Measurements from ENCODE around the gene CYP19A1.
"Not testable (repeated sequence)": the region's sequence is repeated elsewhere in the genome, so short reads cannot be mapped to it uniquely, and the experiment has no call there.

CYP19A1 gene

DNA sequence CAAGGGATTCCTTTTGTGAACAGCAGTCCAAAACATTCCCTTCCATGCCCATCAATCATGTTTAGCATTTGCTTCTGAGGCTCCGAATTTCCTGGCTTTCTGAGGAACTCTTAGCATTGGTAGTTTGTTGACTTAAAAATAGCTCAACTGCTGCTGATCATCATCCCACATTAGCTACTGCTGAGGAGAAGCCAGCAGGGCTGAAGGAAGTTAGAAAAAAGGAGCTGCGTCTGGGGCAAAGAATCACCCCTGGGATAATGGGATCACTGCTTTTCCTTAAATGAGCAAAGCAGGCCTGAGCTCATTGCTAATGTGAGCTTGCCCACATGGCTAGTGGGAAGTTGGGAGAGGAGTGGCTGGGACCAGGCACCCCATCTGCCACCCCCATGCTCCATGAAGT lies 39.8 kb downstream of the CYP19A1 start:
- DNase-seq (ENCODE audit: low spot score), result no peak

DNA sequence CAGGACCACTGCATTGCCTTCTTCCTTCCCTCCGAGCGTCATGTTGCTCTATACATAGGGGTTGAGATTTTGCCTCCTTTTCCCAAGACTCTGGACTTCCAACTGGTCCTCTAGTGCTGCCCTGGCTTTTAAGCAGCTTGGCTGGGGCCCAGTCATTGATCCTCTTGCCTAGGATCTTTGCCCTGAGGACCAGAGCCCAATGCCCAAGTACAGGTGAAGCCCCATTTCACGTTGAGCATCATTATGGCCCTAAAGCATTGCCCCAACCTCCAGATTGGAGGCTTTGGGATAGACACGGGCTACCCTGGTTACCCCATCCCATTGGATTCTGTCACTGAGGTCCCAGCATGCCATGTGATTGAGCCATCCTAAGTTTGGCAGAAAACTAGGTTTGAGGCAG lies 47.7 kb downstream of the CYP19A1 start:
- no peak for DNase-seq (ENCODE audit: low spot score)

DNA sequence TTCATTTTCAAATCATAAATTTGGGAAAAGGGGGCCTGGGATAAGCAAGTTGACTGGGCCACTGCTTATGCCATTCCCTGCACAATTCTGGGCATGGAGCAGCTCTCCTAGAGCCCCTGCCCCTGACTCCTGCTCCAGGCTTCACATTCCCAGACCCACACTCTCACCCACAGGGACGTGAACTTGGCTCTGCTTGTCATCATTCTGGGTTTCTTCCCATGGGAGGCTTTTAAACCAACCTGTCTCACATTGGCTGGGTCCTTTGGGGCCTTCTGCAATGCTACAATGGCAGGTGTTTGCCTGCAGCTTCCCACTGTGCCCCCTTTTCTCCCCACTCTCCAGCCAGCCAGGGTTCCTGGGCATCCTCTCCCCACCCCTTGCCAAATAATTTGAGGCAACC lies 49.1 kb downstream of the CYP19A1 start:
- no peak for DNase-seq (ENCODE audit: low spot score)

DNA sequence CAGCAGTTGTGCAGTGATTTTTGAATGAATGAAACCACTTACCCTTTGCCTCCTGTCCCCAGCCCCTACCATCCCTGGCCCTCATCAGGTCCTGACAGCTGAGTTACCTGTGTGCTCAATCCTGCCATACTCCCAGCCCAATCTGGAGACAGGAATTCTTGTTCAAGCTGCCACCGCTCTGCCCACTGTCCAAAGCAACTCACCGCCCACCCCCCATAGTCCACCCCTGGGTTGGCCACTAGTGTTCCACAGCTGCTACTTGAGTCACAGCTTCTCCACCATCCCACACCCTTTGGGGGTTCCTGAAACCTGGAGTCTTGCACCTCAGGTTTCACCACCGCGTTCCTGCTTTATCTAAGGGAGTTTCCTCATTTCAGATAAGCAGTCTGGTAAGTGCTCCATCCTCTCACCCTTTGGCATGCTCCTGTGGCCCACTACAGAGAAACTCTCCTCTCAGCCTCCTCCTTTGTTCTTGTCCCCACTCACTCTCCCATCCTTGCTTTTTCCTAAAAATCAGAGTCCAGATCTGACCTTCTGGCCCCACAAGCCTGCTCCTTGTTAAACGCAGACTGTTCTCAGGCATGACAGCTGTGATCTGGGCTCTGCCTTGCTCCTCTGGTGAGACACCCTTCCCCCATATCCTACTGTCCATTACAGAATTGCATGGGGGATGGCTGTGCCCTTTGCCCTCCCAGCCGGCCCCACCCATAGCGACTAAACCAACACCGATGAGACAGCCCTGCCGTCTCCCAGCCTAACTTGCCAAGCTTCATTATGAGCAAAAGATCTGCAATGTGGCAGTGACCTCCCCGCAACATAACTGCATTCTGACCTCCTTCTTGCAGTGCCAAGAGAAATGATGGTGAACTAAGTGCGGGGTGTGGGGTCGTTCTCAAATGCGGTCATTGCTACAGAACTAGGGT lies 50.0 kb downstream of the CYP19A1 start:
- no peak for DNase-seq (ENCODE audit: low spot score)

DNA sequence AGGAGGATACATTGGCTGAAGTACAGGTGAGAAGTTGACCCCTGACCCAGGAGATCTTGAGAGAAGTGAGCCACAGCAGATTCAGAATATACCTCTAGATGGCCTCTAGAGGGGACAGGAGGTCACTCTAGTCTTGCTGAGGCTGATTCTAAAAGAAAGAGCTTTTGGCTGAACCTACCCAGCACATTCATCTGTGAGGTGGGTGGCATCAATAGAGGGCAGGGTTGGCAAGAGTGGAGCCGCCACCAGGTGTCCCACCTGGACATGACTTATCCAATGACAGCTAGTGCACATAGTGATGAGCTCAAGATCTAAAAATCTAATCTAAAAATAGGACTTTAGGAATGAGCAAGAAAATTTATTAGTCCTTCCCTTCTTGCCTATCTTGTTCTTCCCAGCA lies 51.6 kb downstream of the CYP19A1 start:
- no peak for DNase-seq (ENCODE audit: low spot score)

DNA sequence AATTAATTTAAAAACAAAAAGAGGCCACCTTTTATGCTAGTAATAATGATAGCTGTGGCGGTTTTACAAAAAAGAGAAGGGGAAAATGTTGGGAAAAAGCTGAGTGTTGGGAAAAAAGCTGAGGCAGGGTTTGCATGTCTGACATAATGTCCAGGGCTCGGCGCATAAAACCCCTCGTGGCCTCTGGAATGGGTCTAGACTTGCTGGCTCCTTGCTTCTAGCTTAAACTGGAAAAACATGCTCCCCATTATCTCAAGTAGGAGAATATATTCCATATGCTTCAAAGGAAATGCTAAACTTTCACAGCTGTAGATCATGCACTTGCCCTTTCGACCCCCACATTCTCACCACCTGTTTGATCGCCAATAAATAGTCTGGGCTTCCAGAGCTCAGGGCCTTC lies 53.0 kb downstream of the CYP19A1 start:
- DNase-seq (ENCODE audit: low spot score), result no peak

DNA sequence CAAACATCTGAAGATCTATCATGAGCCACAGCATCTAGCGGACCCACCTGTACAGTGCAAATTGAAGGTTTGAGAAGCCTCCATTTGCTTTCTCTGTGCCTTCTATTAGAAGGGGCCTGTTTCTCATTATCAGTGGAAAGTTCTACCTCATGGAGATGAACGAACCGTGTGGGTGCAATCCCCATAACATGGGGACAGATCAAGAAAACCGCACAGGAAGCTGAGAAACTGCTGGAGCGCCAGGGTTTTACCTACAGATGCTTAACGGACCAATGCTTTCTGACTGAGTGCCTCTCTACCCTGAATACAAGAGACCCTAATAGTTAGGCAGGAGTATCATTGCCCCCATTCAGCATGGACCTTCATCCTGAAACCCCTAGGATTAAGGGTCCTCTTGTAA lies 53.5 kb downstream of the CYP19A1 start:
- DNase-seq (ENCODE audit: low spot score), result no peak

DNA sequence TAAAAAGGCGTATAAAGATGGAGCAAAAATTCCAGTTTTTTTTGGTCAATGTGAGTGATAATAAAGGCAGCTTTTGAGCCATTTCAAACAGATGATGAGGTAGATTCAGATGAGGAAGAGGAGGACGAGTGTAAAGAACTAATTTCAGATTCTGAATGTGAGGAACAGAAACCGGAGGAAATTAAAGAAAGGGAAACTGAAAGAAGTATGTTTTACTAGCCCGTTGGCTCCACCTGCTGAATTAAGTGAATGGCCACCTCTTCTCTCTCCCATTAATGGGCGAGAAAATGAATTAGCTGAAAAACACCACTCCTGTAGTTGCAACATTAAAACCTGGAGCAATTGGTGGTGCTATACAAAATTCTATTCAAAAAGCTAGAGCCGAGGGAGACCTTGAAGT lies 55.4 kb downstream of the CYP19A1 start:
- DNase-seq (ENCODE audit: low spot score), result no peak

DNA sequence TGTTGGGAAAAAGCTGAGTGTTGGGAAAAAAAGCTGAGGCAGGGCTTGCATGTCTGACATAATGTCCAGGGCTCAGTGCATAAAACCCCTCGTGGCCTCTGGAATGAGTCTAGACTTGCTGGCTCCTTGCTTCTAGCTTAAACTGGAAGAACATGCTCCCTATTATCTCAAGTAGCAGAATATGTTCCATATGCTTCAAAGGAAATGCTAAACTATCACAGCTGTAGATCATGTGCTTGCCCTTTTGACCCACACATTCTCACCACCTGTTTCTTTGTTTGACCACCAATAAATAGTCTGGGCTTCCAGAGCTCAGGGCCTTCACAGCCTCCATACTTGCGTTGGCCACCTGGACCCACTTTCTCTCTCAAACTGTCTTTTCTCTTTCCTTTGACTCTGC lies 56.2 kb downstream of the CYP19A1 start:
- not testable (repeated sequence) for DNase-seq (ENCODE audit: low spot score)

DNA sequence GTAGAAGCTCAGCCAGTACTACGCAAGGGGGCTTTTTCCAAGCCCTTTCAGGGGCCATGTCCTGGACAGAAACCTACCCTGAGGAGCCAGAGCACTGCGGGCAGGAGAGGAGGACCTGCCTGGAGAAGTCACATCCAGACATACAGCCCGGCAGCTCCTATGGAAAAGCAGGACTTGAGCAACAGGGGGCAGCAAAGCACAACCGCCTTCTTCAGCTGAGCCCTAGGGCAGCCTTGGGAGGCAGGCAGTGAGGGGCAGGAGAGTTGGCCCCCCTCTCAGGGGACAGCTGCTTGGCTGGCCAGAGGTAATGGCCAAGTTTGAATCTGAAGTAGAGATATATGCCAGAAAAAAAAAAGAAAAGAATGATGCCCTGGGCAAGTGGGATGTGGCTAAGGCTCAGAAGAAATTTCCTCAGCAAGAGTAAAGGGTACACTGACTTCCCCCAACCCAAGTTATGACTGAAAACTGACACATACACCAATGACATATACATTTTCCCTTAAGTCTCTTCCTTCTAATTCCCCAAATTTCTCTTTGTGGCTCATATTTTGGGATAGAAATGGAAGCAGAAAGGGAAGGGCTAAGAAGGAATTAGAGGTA lies 56.9 kb downstream of the CYP19A1 start:
- peak; percentile 62 for DNase-seq (ENCODE audit: low spot score)

DNA sequence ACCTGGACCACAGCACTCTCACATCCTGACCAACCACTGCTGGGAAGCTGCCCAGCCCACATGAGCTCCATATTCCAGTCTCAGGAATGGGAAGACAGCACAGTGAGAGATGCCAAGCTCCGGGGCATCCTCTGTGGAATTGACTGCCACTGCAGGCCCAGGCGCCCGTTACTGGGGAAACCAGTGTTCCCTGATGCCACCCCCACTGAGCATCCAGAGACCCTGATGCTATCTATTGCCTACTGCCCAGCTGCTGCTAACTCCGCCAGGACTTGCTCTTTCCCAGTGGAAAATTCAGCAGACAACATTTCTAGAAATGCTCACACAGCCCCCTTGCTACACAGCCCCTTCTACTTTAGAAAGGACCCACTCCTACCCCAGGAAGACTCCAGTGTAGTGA lies 57.6 kb downstream of the CYP19A1 start:
- DNase-seq (ENCODE audit: low spot score), result no peak

DNA sequence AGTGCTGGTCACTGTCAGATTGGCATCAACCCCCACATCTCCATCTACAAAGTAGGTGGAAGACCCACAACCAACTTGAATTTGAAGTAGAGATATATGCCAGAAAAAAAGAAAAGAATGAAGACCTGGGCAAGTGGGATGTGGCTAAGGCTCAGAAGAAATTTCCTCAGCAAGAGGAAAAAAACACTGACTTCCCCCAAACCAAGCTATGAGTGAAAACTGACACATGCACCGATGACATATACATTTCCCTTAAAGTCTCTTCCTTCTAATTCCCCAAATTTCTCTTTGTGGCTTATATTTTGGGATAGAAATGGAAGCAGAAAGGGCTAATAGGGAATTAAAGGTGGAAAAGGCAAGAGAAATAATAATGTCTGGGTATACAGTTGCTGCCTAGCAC lies 59.0 kb downstream of the CYP19A1 start:
- DNase-seq (ENCODE audit: low spot score), result no peak

DNA sequence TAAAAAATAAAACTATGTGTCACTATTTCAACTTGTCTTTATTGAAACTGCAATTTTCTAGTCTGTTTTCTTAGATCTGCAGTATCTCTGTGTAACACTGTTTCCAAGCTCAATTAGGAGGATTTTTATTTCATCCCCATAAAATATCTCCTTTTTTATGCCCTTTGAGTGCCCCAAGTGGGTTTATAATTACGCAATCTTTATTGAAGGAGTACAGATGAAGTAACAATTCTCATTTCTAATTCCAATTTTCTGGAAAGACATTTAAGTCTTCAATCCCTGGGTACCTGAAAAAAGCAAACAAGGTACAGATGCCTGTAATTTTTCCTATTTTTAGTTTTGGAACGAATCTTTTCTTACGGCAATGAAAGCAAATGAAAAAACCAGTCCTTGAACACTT lies 61.3 kb downstream of the CYP19A1 start:
- no peak for DNase-seq (ENCODE audit: low spot score)

DNA sequence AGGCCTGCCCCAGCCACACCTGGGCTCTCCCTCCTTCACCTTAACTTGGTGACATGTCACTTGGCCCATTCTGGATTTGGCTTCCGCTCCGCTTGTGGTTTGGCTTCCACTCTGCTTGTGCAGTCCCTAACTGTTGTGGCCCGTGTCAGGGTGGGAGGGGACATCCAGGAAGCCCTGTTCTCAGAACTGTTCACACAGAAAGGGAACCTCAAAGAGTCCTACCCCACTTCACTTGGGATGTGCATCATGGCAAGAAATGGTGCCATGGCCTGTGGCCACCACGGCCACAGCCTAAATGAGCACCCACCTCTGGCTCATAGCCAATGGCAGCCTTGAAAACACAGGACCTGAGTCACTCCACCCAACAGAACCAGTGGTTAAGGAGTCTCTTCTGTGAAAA lies 63.4 kb downstream of the CYP19A1 start:
- DNase-seq (ENCODE audit: low spot score), result no peak

DNA sequence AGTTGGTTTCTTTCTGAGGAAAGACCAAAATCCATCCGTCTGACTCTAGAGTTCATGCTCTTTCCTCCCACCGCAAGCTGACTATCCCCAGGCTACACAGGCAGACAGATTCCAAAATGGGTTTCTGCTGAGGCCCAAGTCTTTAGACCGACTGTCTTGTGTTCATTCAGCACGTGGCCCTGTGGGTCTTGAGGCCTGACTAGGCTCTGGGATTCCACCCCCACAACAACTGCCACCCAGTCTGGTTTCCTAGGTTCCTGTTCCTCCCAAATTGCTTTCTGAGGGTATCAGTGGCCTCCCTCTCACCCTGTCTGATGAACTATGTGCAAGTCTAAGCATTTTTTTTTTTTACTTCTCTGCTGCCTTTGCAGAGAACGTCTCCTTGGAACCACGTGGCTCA lies 67.7 kb downstream of the CYP19A1 start:
- no peak for DNase-seq (ENCODE audit: low spot score)

DNA sequence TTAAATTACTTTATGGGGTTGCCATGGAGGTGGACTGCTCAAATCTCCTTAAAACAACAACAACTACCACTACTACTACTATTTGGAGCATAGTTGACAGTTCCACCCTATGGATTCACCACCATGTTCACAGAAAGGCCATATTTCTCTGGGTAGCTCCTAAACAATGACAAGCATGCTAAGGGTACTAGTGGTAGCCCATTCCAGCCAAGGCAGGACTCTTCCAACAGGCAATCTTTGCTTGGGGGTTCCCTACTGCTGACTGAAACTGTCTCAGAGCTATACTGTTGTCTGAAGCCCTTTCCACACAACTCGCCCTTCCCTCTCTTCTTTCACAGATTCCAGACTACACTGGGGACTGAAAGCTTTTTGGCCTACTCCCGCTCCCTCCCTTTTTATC lies 68.9 kb downstream of the CYP19A1 start:
- no peak for DNase-seq (ENCODE audit: low spot score)

DNA sequence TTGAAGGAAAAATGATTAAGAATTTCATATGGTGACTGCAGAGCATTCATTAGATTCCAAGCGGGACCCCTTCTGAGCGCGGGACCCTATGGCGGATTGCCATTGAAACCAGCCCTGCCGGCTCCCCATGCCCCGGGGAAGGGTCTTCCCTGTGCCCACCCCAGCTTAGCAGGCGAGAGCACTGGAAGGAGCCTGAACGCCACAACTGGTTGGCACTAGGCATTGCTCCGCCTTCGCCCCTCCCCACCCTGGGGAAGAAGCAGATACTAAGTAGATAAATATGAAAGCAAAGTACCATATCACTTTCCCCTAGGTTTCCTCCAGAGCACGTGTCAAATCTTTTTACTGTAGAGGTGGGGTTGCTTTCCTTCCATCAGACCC lies 70.7 kb downstream of the CYP19A1 start:
- peak; percentile 24 for DNase-seq (ENCODE audit: low spot score)

DNA sequence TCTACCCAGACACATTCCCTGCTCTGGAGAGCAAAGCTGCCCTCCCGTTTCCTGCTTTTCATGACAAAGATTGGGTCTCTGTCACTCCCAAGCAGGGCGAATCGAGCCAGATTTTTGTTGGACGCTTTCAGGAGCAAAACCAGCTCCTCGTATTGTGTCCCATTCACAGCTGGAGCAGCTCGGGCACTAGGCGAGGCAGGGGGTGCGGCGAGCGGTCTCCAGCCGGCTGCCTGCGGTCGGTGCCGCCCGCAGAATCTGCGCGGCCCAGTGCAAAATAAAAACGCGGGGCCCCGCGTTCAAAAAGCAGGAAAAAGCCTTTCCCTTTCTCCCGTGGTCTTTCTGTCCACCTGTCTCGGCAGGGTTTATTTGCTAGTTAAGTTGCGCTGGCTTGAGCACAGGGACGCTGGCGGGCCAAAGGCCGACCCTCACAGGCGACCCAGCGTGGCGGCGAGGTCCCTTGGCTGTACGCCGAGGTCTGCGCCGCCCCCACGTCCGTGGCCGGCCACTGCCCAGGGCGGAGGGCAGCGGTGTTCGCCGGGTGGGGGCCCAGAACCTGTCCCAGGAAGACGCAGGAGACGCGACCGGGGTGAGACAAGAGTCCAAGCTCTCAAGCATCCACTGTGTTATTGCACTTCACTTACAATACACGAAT lies 71.2 kb downstream of the CYP19A1 start:
- DNase-seq (ENCODE audit: low spot score), result peak; percentile 32

DNA sequence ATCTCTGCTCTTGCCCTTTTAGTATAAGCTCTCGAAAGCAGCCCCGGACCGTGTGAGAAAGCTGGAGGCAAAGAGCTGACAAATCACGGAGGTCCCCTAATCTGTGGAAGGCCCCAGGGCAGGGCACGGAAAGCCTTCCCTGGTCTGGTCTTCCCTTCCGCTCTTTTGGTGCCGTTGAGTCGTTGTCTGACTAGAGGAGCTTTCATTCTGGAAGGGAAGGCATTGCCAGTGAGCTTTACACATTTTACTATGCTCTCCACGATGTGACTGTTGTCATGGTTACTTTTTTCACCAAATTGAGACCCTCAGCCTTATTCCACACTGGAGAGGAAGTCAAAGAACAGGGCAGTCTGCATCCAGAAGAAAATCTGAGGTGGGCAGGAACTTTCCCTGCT lies 71.7 kb downstream of the CYP19A1 start:
- peak; percentile 19 for DNase-seq (ENCODE audit: low spot score)

DNA sequence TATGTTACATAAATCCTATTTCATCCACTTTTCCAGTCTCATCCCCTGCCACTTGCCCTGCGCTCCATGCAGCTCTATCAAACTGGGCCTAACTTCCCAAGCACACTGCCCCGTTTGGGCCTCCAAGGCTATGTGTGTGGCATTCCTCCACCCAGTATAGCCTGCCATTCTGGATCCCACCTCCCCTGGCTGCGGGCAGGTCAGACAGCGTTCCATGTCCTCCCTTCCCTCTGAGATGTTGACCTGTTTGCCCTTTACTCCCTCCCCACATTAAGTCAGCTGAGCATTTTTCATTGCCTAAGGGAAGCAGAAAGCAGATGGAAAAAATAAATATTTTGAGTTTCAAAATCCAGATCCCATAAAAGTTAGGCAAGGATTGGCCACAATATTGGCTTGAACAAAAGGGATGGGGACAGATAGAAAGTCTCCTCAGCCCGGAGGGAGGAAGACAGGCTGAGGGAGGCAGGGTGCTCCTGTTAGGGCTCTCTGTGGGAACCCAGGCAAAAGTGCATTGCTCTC lies 73.3 kb downstream of the CYP19A1 start:
- DNase-seq (ENCODE audit: low spot score), result no peak

DNA sequence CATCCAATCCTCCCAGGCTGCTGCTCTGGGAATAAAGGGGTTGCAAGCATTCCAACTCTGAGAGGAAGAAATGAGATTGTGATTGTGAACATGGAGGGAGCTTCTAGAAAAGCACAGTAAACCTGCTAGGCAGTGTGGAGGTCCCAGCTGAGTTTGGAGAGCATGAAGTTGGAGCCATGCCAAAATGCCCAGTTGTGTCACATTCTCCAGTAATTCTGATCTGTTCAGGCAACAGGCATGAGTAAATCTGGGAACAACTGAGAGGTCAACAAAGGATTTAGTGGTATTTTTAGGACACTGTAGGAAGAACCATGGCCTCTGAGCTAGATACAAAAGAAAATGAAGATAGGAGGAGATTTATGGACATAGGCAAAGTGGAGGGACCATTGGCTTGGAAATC lies 74.7 kb downstream of the CYP19A1 start:
- DNase-seq (ENCODE audit: low spot score), result no peak

DNA sequence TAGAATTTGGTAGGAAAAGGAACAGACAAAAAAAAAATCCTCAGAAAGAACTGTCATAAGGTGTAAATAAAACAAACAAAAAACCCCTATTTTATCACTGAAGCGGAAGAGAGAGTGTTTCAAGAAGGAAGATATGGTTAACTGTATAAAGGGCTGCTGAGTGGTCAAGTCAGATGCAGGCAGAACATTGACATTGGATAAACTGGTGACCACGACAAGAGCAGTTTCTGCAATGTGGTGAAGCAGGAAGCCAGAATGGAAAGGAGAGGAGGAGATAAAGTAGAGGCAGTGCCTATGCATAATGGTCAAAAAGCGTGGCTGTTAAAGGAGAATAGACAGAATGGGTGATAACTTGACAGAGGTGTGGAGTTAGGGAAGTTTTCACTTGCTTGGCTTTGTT lies 75.3 kb downstream of the CYP19A1 start:
- DNase-seq (ENCODE audit: low spot score), result no peak

DNA sequence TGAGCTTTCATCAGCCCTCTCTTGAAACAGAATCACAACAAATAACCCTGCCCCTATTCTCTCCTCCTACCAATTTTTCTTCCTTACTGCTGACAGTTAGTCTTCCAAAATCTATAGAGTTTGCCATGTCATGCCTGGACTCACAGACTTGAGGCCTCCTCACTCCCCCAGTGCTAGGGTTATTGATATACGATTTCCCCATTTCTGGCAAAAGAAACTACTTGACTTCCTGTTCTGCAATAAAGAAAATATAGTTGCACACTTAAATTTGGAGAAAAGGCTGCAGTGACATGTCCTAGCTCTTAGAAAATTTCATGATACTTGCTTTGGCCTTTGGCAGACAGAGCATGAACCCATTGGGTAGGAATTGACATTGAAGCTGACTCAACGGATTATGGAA lies 75.9 kb downstream of the CYP19A1 start:
- DNase-seq (ENCODE audit: low spot score), result no peak

Measured in hepatic stellate cell (primary cell).